ENCODE measurements around the gene SPATA13.

DNA sequence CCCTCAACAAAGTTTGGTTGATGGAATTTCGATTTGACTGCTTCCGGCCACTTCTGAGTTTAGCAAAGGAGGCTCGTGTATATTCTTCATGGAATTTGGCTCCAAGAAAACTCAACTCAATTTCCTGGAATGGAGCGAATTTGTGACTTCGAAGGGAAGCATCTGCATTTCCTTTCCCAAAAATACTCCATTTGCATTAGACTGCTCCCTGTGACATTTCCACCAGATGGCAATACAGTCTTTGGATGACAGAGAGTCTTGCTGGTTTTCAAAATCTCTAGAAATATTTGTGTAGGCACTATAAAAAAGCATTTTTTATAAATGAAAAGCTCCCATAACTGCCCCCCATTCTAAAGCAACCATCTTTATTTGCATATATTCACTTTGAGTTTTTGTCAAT lies 152.9 kb downstream of the SPATA13 start:
- TF ChIP-seq POLR2A (IDR thresholded peaks at IDR 0.05; ENCODE audit: low read length) (no peak), GATA1 (IDR thresholded peaks at IDR 0.05; ENCODE audit: low read depth, low read length) (no peak)

Measured in erythroblast (primary cell).